Naive B cell (primary cell): Measurements from ENCODE around the gene MRPL20. TPM values are rescaled to one million over a fixed set of nuclear protein-coding genes. Genes with fewer than 3 reads are reported as not detected.
A peak's percentile ranks its signal among the peaks of the same experiment; 100 is the strongest.

Experiments used
- ATAC-seq, 2 donors: fragments of 150-1000 bp; cut with Tn5 transposase; 2 replicates each; pipeline ENCODE4 v1.10.0; 2021; ENCODE audit warnings: low read depth in 2 of 2, mild to moderate bottlenecking in 2 of 2, moderate library complexity in 2 of 2
- DNase-seq: peaks from one replicate; pipeline ENCODE4 v3.0.0; 2022
- H3K27ac Mint-ChIP-seq, 6 donors: one replicate each; pipeline ENCODE4 v1.8.0; 2020 to 2022; ENCODE audit warnings: mild to moderate bottlenecking in 6 of 6, mixed read lengths in 6 of 6, moderate library complexity in 5 of 6, inconsistent platforms in 2 of 6
- H3K27me3 Mint-ChIP-seq, 3 donors: one replicate each; pipeline ENCODE4 v1.8.0; 2021 to 2022; ENCODE audit warnings: mixed read lengths in 3 of 3, mild to moderate bottlenecking in 1 of 3
- H3K36me3 Mint-ChIP-seq, 2 donors: one replicate each; pipeline ENCODE4 v1.8.0; 2020 to 2022; ENCODE audit warnings: mixed read lengths in 2 of 2, inconsistent platforms in 1 of 2, mild to moderate bottlenecking in 1 of 2
- H3K4me1 Mint-ChIP-seq, 3 donors: one replicate each; pipeline ENCODE4 v1.8.0; 2020 to 2022; ENCODE audit warnings: mixed read lengths in 3 of 3, inconsistent platforms in 1 of 3, mild to moderate bottlenecking in 1 of 3, moderate library complexity in 1 of 3
- H3K4me3 Mint-ChIP-seq, 8 donors: one replicate each; pipeline ENCODE4 v1.8.0; 2020 to 2022; ENCODE audit warnings: mild to moderate bottlenecking in 8 of 8, mixed read lengths in 8 of 8, moderate library complexity in 8 of 8, inconsistent platforms in 2 of 8
- H3K9me3 Mint-ChIP-seq, 7 donors: one replicate each; pipeline ENCODE4 v1.8.0; 2020 to 2022; ENCODE audit warnings: mixed read lengths in 7 of 7, mild to moderate bottlenecking in 5 of 7, inconsistent platforms in 2 of 7, moderate library complexity in 1 of 7
- polyA plus RNA-seq, 6 donors: library from polyadenylated mRNA; unstranded; fragments of 300-500 nt; fragmentation: Illumina TruSeq; gene quantifications; one replicate each; pipeline ENCODE4 v1.2.3, GENCODE V29; 2021; ENCODE audit warnings: low read depth in 6 of 6

Gene MRPL20
- polyA plus RNA-seq, 6 donors from 2014 or later = 75.1 to 129 (median 102) TPM

DNA sequence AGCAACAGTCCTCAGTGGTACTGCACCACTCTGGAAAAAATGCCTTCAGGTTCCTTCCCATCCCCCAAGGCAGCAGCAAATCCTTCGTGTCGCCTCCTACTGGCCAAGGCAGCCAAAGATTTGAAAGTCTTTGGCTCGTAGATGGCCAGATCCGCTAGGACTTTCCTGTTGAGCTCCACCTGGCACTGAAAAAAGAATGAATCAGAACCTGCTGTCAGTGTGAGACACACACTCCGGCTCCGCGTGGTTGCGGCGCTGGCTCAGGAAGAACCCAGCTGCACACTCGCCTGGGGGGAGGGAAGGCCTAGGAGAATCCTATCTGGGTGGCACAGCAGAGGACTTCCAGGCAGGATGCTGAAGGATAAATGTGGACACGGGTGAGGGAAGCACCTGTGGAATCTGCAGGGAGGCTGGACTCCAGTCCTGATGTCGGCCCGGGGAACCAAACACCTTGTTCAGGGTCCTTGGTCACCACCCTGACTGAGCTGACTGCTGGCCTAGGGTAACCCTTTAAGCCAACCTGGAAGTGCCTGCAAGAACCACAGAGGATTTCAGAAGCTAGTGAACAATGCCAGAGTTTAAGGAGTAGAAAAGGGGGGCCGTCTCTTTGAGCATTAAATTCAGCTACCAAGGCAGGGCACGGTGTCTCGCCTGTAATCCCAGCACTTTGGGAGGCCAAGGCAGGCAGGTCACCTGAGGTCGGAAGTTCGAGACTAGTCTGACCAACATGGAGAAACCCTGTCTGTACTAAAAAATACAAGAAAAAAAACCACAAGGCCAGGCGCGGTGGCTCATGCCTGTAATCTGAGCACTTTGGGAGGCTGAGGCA lies 4.8 kb downstream of the MRPL20 start:
- peak overlapping the region in 5 of 6 donors; percentile 19 to 82 (median 51) for H3K27ac Mint-ChIP-seq
- no peak for DNase-seq
- H3K36me3 Mint-ChIP-seq = no peaks in the 10 kb centered on the region
- H3K27me3 Mint-ChIP-seq = no peaks in the 10 kb centered on the region
- no peaks in the 10 kb centered on the region for H3K9me3 Mint-ChIP-seq
- peak overlapping the region in 6 of 8 donors; percentile 0 to 97 (median 56) for H3K4me3 Mint-ChIP-seq
- no peak for ATAC-seq
- peaks cover 31 to 65% (median 33%) of the 10 kb centered on the region in 3 donors for H3K4me1 Mint-ChIP-seq

DNA sequence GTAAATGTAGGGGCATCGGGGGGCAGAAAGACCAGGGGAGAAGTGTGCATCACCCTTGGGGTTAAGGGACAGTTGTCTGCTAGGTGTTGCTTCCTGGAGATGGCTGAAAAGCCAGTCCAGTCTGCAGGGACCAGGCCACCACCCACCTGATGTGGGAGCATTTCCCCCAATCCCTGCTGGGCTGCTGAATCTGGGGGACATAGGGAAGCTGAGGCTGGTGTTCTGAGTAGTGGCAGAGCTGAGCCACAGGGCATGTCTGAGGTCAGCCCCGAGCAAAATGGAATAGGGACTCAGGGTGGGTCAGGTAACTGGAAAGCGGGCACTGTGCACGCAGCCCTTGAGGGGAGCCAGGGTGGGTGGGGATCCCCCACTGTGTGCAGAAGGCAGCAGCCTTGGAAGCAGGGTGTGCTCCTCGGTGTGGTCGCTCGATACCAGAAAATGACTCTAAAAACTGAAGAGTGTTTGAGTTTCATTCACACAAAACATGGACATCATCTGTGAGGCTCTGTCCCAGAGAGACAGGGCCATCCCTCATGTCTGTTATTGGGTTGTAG lies 5.6 kb downstream of the MRPL20 start:
- Mint-ChIP-seq H3K9me3 (no peaks in the 10 kb centered on the region), H3K4me3 (peak overlapping the region in 6 of 8 donors; percentile 32 to 97 (median 90)), H3K27me3 (no peaks in the 10 kb centered on the region), H3K36me3 (no peaks in the 10 kb centered on the region), H3K27ac (peak overlapping the region in 2 of 6 donors; percentile 28 to 92), H3K4me1 (peaks cover 31 to 66% (median 33%) of the 10 kb centered on the region in 3 donors)
- DNase-seq = no peak
- no peak for ATAC-seq

DNA sequence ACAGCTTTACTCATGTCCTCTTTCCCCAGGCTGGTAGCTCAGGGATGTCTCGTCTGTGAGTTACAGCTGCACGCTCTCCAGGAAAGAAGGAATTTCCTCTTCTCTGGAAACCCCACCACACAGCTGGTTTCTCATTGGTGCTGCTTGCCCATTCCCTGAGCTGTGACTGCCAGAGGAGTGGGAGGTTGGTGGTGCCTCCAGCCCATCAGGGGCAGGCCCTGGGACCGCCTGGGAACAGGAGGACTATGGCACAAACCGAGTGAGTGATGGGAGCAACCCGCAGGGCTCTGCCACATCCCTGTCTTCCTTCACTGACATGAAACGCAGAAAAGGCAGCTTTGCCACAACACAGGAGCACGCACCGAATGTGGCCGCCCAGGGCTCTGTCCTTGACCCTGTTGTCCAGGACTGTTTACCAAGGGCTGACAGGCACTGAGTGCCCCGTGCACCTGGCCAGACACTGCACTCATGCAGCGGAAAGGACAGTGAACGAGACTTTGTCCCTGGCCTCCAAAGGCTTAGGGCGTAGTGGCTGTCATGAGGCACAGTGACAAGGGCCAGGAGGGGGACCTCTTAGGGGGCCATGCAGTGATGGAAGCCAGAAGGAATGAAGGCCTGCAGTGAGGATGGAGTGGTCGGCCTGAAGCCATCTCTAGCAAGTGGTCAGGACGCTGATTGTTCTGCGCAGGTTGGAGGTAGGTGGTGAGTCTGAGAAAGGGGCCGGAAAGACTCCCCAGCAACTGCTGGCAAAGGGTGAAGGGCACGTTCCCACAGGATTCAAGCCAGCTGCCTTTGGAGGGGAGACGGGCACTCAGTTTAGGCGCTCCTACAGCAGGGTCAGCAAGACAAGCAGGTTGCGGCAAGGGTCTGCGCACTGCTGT lies 6.3 kb downstream of the MRPL20 start:
- Mint-ChIP-seq H3K36me3 (peaks cover 0 to under 1% of the 10 kb centered on the region in 2 donors), H3K4me3 (peak overlapping the region; percentile 89 to 97 (median 93)), H3K27ac (peak overlapping the region in 3 of 6 donors; percentile 26 to 92 (median 77)), H3K4me1 (peaks cover 28 to 58% (median 31%) of the 10 kb centered on the region in 3 donors), H3K9me3 (no peaks in the 10 kb centered on the region), H3K27me3 (no peaks in the 10 kb centered on the region)
- ATAC-seq = no peak
- DNase-seq = no peak

- no peaks in the 10 kb centered on the region for H3K27me3 Mint-ChIP-seq
- H3K4me3 Mint-ChIP-seq = peak overlapping the region; percentile 89 to 97 (median 93)
- H3K9me3 Mint-ChIP-seq = no peaks in the 10 kb centered on the region
- ATAC-seq (no peak), DNase-seq (no peak)
- peaks cover 7 to 8% of the 10 kb centered on the region in 2 donors for H3K36me3 Mint-ChIP-seq
- peaks cover 32 to 58% (median 34%) of the 10 kb centered on the region in 3 donors for H3K4me1 Mint-ChIP-seq
- H3K27ac Mint-ChIP-seq = peak overlapping the region; percentile 42 to 97 (median 87)
These were observed 7.1 kb downstream of the MRPL20 start for GRCh38 chr1:1399872-1400575.

DNA sequence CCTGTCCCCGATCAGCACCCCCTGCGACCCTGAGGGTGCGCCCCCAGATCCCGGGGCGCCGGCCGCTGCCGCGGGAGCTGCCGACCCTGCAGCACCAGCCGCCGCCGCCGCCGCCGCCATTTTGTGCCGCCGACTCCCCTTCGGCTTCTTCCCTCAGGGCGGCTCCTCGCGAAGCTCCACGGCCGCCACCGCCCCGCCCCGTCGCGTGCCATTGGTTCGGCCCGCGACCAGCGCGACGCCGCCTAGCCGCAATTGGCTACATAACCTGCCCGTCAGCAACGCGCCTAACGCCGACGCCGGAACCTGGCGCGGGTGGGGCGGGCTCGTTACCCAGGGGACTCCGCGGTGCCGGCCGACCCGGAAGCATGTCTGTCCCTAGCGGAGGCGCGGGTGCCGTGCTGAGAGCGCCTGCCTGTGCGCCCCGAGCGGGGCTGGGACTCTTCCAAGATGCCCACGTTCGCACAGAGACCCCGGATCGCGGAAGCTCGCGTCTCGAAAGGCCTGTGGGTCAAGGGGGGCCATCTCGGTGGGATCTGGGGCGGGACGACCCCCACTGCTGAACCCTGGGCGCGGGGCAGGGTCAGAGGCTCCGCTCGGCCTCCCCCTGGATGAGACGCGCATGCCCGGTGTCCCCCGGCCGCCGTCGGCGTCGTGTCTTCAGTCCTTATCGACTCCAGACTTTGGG lies 7.8 kb downstream of the MRPL20 start, which contains the start of gene CCNL2:
TSS of gene CCNL2 (minus strand) at position 149 of the 685 bp plus-strand sequence. CDS start at position 120, 29 bp downstream.
- Mint-ChIP-seq H3K36me3 (peaks cover 8% of the 10 kb centered on the region in 2 donors), H3K27ac (peak within 1 kb of the TSS; percentile 82 to 97 (median 91)), H3K9me3 (no peaks in the 10 kb centered on the region), H3K27me3 (no peaks in the 10 kb centered on the region), H3K4me1 (peaks cover 32 to 56% (median 34%) of the 10 kb centered on the region in 3 donors), H3K4me3 (peak within 1 kb of the TSS; percentile 89 to 97 (median 93))
- ATAC-seq (peak; percentile 94), DNase-seq (peak; percentile 99)

GRCh38 chr1:1398677-1399186 lies 8.4 kb downstream of the MRPL20 start:
- no peaks in the 10 kb centered on the region for H3K9me3 Mint-ChIP-seq
- H3K27ac Mint-ChIP-seq = peak overlapping the region in 5 of 6 donors; percentile 82 to 97 (median 90)
- peak overlapping the region; percentile 88 to 97 (median 90) for H3K4me3 Mint-ChIP-seq
- peaks cover 31 to 54% (median 34%) of the 10 kb centered on the region in 3 donors for H3K4me1 Mint-ChIP-seq
- H3K27me3 Mint-ChIP-seq = no peaks in the 10 kb centered on the region
- H3K36me3 Mint-ChIP-seq = peaks cover 8% of the 10 kb centered on the region in 2 donors
- peak; percentile 1 to 3 for ATAC-seq
- no peak for DNase-seq

DNA sequence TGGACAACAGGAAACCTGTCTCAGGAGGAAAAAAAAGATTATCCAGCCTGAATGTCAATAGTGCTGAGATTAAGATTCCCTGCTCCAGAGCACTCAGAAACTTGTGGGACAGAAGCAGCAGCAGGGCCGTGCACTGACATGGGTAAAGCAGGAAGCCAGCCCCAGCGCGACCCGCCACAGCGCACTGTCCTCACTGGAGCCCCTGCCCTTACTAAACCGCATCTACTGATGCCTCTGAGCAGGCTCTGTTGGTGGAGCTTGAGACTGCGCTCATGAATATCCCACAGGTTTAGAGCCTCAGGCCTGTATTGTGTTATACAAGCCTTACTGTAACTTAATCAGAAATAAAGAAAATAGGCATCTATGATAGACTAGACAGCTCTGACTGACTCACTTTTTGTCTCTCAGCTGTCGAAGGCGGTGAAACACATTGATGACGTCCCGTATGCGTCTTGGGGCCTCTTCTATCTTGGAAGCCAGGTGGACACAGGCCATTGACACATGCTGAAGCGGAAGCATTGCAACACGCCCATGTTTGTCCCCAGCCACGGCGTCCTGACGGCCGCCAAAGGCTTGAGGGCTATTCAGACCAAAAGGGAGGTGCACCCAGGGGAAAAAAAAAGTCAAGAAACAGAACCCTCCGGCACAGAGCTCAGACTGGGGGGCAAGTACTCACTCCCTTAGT lies 9.1 kb downstream of the MRPL20 start:
- DNase-seq = no peak
- no peaks in the 10 kb centered on the region for H3K9me3 Mint-ChIP-seq
- peak overlapping the region; percentile 88 to 97 (median 90) for H3K4me3 Mint-ChIP-seq
- H3K4me1 Mint-ChIP-seq = peaks cover 28 to 48% (median 34%) of the 10 kb centered on the region in 3 donors
- H3K27ac Mint-ChIP-seq = peak overlapping the region; percentile 56 to 97 (median 90)
- H3K27me3 Mint-ChIP-seq = no peaks in the 10 kb centered on the region
- H3K36me3 Mint-ChIP-seq = peaks cover 8% of the 10 kb centered on the region in 2 donors
- ATAC-seq = no peak

DNA sequence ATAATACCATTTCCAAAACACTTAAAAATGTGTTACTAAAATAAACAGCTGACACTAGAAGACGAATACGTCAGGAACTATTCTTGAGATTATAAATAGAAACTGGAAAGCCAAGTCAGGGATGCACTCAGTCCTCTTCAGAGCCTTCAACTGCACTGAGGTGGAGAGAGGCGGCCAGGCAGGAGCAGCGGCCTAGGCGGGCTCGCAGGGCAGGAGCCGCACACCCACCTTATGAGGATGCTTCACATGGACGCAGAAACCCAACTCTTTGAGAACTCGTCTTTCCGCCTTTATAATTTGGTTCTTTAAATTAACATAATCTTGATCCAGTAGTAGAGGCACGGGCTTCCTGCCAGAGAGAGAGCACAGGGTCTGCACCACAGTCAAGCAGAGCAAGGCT lies 11.9 kb downstream of the MRPL20 start:
- Mint-ChIP-seq H3K9me3 (no peaks in the 10 kb centered on the region), H3K36me3 (peaks cover 15 to 17% of the 10 kb centered on the region in 2 donors), H3K4me1 (peaks cover 21 to 28% (median 22%) of the 10 kb centered on the region in 3 donors), H3K27me3 (no peaks in the 10 kb centered on the region), H3K4me3 (peak overlapping the region in 3 of 8 donors; percentile 34 to 68 (median 48)), H3K27ac (peak overlapping the region in 3 of 6 donors; percentile 3 to 90 (median 90))
- ATAC-seq (no peak), DNase-seq (no peak)

GRCh38 chr1:1394116-1394515 lies 13.0 kb downstream of the MRPL20 start:
- Mint-ChIP-seq H3K36me3 (peaks cover 15 to 21% of the 10 kb centered on the region in 2 donors), H3K27me3 (no peaks in the 10 kb centered on the region), H3K4me1 (peaks cover 13 to 23% (median 14%) of the 10 kb centered on the region in 3 donors), H3K9me3 (no peaks in the 10 kb centered on the region), H3K27ac (peak overlapping the region in 1 of 6 donors; percentile 47), H3K4me3 (peak overlapping the region in 1 of 8 donors; percentile 36)
- DNase-seq (no peak), ATAC-seq (no peak)

GRCh38 chr1:1393428-1393827 lies 13.7 kb downstream of the MRPL20 start:
- Mint-ChIP-seq H3K27ac (no peak overlapping the region), H3K4me3 (peak overlapping the region in 1 of 8 donors; percentile 36), H3K9me3 (no peaks in the 10 kb centered on the region), H3K36me3 (peaks cover 15 to 21% of the 10 kb centered on the region in 2 donors), H3K4me1 (peaks cover 13 to 23% (median 14%) of the 10 kb centered on the region in 3 donors), H3K27me3 (no peaks in the 10 kb centered on the region)
- DNase-seq (no peak), ATAC-seq (no peak)

- Mint-ChIP-seq H3K36me3 (peaks cover 15 to 21% of the 10 kb centered on the region in 2 donors), H3K27ac (no peak overlapping the region), H3K9me3 (no peaks in the 10 kb centered on the region), H3K27me3 (no peaks in the 10 kb centered on the region), H3K4me1 (peaks cover 10 to 20% (median 10%) of the 10 kb centered on the region in 3 donors), H3K4me3 (peak overlapping the region in 1 of 8 donors; percentile 49)
- ATAC-seq (no peak), DNase-seq (no peak)
These were observed 14.1 kb downstream of the MRPL20 start for GRCh38 chr1:1393014-1393413.
